CD4-positive, CD25-positive, alpha-beta regulatory T cell (primary cell): ENCODE data around the gene HACD2. TPM values are rescaled to one million over a fixed set of nuclear protein-coding genes. Genes with fewer than 3 reads are reported as not detected.
A peak's percentile ranks its signal among the peaks of the same experiment; 100 is the strongest.
"Not testable (repeated sequence)": the region's sequence is repeated elsewhere in the genome, so short reads cannot be mapped to it uniquely, and the experiment has no call there.

ENCODE experiments used
- ATAC-seq, 2 donors: fragments of 150-1000 bp; cut with Tn5 transposase; one replicate each; pipeline ENCODE4 v1.10.0; 2021; ENCODE audit warnings: low read depth in 2 of 2, moderate number of reproducible peaks in 2 of 2, moderate library complexity in 1 of 2
- DNase-seq, 3 donors: peaks; one replicate each; pipeline versions ENCODE4 v3.0.0 to v3.0.0-alpha.2; 2012 to 2022; ENCODE audit warnings: mixed read lengths in 1 of 3
- H3K27ac ChIP-seq: one replicate; pipeline ENCODE4 v1.7.0; 2013; ENCODE audit warnings: mild to moderate bottlenecking, low read length; ENCODE audit not compliant: insufficient read depth, poor library complexity, severe bottlenecking
- H3K27me3 ChIP-seq: one replicate; pipeline ENCODE4 v1.7.0; 2013; ENCODE audit warnings: low read length; ENCODE audit not compliant: control insufficient read depth, insufficient read depth
- H3K36me3 ChIP-seq: one replicate; pipeline ENCODE4 v1.7.0; 2013; ENCODE audit warnings: mild to moderate bottlenecking, low read length, moderate library complexity; ENCODE audit not compliant: control insufficient read depth, insufficient read depth
- H3K4me1 ChIP-seq: 2 replicates; pipeline ENCODE4 v1.7.0; 2013; ENCODE audit warnings: mild to moderate bottlenecking, low read length; ENCODE audit not compliant: insufficient read depth, control insufficient read depth, poor library complexity, severe bottlenecking
- H3K4me3 ChIP-seq: one replicate; pipeline ENCODE4 v1.7.0; 2013; ENCODE audit warnings: low read depth, mild to moderate bottlenecking, low read length, moderate library complexity
- H3K9me3 ChIP-seq, 2 experiments: 1 replicate in 1 of 2; 2 replicates in 1 of 2; pipeline ENCODE4 v1.7.0; 2013; ENCODE audit warnings: low read length in 2 of 2, mild to moderate bottlenecking in 1 of 2, moderate library complexity in 1 of 2; ENCODE audit not compliant: control insufficient read depth in 2 of 2
- H3K27ac Mint-ChIP-seq, 3 donors: one replicate each; pipeline ENCODE4 v1.8.0; 2020 to 2022; ENCODE audit warnings: mild to moderate bottlenecking in 3 of 3, mixed read lengths in 3 of 3, moderate library complexity in 2 of 3
- H3K27me3 Mint-ChIP-seq: one replicate; pipeline ENCODE4 v1.8.0; 2022; ENCODE audit warnings: mild to moderate bottlenecking, mixed read lengths
- H3K36me3 Mint-ChIP-seq: one replicate; pipeline ENCODE4 v1.8.0; 2020; ENCODE audit warnings: mixed read lengths
- H3K4me1 Mint-ChIP-seq, 4 donors: one replicate each; pipeline ENCODE4 v1.8.0; 2020 to 2022; ENCODE audit warnings: mixed read lengths in 4 of 4, mild to moderate bottlenecking in 1 of 4
- H3K4me3 Mint-ChIP-seq, 4 donors: one replicate each; pipeline ENCODE4 v1.8.0; 2020 to 2022; ENCODE audit warnings: mild to moderate bottlenecking in 4 of 4, mixed read lengths in 4 of 4, moderate library complexity in 3 of 4
- H3K9me3 Mint-ChIP-seq, 7 donors: one replicate each; pipeline ENCODE4 v1.8.0; 2020 to 2022; ENCODE audit warnings: mixed read lengths in 7 of 7, mild to moderate bottlenecking in 3 of 7, moderate library complexity in 2 of 7
- polyA plus RNA-seq, 4 donors: library from polyadenylated mRNA; unstranded; fragments of 300-500 nt; fragmentation: Illumina TruSeq; gene quantifications; one replicate each; pipeline ENCODE4 v1.2.3, GENCODE V29; 2021
- total RNA-seq: library from RNA; stranded (reverse); gene quantifications from one replicate; pipeline ENCODE4 v1.2.3, GENCODE V29; 2022

Gene HACD2
- total and polyA plus RNA-seq, 5 donors from 2014 or later: 19.8 to 28.7 (median 26.7) TPM

- H3K4me1 Mint-ChIP-seq: peaks cover 0 to 14% (median 5%) of the 10 kb centered on the region in 4 donors
- no peaks in the 10 kb centered on the region for H3K27me3 ChIP-seq
- peaks cover 0 to 2% (median 0%) of the 10 kb centered on the region in 7 donors for H3K9me3 Mint-ChIP-seq
- DNase-seq: no peak
- no peaks in the 10 kb centered on the region for H3K9me3 ChIP-seq
- H3K36me3 ChIP-seq: no peaks in the 10 kb centered on the region
- no peak overlapping the region for H3K27ac ChIP-seq
- no peak overlapping the region for H3K4me3 Mint-ChIP-seq
- H3K4me3 ChIP-seq: no peak overlapping the region
- H3K36me3 Mint-ChIP-seq: peaks cover 20% of the 10 kb centered on the region
- no peaks in the 10 kb centered on the region for H3K27me3 Mint-ChIP-seq
- no peaks in the 10 kb centered on the region for H3K4me1 ChIP-seq
- no peak for ATAC-seq
- no peak overlapping the region for H3K27ac Mint-ChIP-seq
These were observed 24.2 kb upstream of the HACD2 start for GRCh38 chr3:123609063-123609462.

GRCh38 chr3:123608263-123608937 is 23.5 kb upstream of the HACD2 start:
- no peak overlapping the region for H3K27ac ChIP-seq
- no peaks in the 10 kb centered on the region for H3K27me3 Mint-ChIP-seq
- no peaks in the 10 kb centered on the region for H3K36me3 ChIP-seq
- DNase-seq: no peak
- peaks cover 0 to 2% (median 0%) of the 10 kb centered on the region in 7 donors for H3K9me3 Mint-ChIP-seq
- no peaks in the 10 kb centered on the region for H3K4me1 ChIP-seq
- H3K9me3 ChIP-seq: no peaks in the 10 kb centered on the region
- H3K4me3 ChIP-seq: no peak overlapping the region
- H3K27ac Mint-ChIP-seq: no peak overlapping the region
- H3K4me1 Mint-ChIP-seq: peaks cover 0 to 14% (median 5%) of the 10 kb centered on the region in 4 donors
- H3K4me3 Mint-ChIP-seq: no peak overlapping the region
- H3K27me3 ChIP-seq: no peaks in the 10 kb centered on the region
- peaks cover 15% of the 10 kb centered on the region for H3K36me3 Mint-ChIP-seq
- ATAC-seq: no peak

GRCh38 chr3:123606527-123606926 is 21.7 kb upstream of the HACD2 start:
- peaks cover 0 to 14% (median 5%) of the 10 kb centered on the region in 4 donors for H3K4me1 Mint-ChIP-seq
- H3K9me3 Mint-ChIP-seq: peaks cover 0 to 2% (median 0%) of the 10 kb centered on the region in 7 donors
- Histone ChIP-seq H3K27ac (no peak overlapping the region), H3K4me3 (no peak overlapping the region), H3K4me1 (no peaks in the 10 kb centered on the region), H3K27me3 (no peaks in the 10 kb centered on the region), H3K36me3 (no peaks in the 10 kb centered on the region), H3K9me3 (no peaks in the 10 kb centered on the region)
- H3K27me3 Mint-ChIP-seq: no peaks in the 10 kb centered on the region
- ATAC-seq (no peak), DNase-seq (no peak)
- H3K36me3 Mint-ChIP-seq: peaks cover 7% of the 10 kb centered on the region
- H3K4me3 Mint-ChIP-seq: no peak overlapping the region
- peak overlapping the region in 1 of 3 donors; percentile 3 for H3K27ac Mint-ChIP-seq

GRCh38 chr3:123605789-123606234 is 21.0 kb upstream of the HACD2 start:
- H3K27me3 ChIP-seq: no peaks in the 10 kb centered on the region
- no peak overlapping the region for H3K27ac Mint-ChIP-seq
- H3K36me3 Mint-ChIP-seq: peaks cover 4% of the 10 kb centered on the region
- peaks cover 0 to 2% (median 0%) of the 10 kb centered on the region in 7 donors for H3K9me3 Mint-ChIP-seq
- H3K4me3 Mint-ChIP-seq: no peak overlapping the region
- DNase-seq (no peak), ATAC-seq (no peak)
- peaks cover 0 to 10% (median 4%) of the 10 kb centered on the region in 4 donors for H3K4me1 Mint-ChIP-seq
- no peaks in the 10 kb centered on the region for H3K36me3 ChIP-seq
- no peak overlapping the region for H3K27ac ChIP-seq
- no peaks in the 10 kb centered on the region for H3K4me1 ChIP-seq
- no peaks in the 10 kb centered on the region for H3K9me3 ChIP-seq
- no peaks in the 10 kb centered on the region for H3K27me3 Mint-ChIP-seq
- H3K4me3 ChIP-seq: no peak overlapping the region

GRCh38 chr3:123603153-123603552 is 18.3 kb upstream of the HACD2 start:
- not testable (repeated sequence) for H3K4me1 Mint-ChIP-seq, ATAC-seq, H3K27ac Mint-ChIP-seq

GRCh38 chr3:123602325-123602724 is 17.5 kb upstream of the HACD2 start:
- no peak for ATAC-seq

More at GRCh38 chr3:123603153-123603552, 18.3 kb upstream of the HACD2 start:
- not testable (repeated sequence) for H3K4me3 Mint-ChIP-seq, H3K27ac ChIP-seq, H3K9me3 ChIP-seq, H3K9me3 Mint-ChIP-seq, H3K36me3 ChIP-seq, H3K4me3 ChIP-seq, H3K27me3 Mint-ChIP-seq, H3K27me3 ChIP-seq, DNase-seq, H3K4me1 ChIP-seq, H3K36me3 Mint-ChIP-seq

GRCh38 chr3:123600863-123601262 is 16.0 kb upstream of the HACD2 start:
- peak overlapping the region in 2 of 3 donors; percentile 12 to 55 for H3K27ac Mint-ChIP-seq
- not testable (repeated sequence) for H3K36me3 ChIP-seq, H3K9me3 Mint-ChIP-seq, H3K27me3 ChIP-seq, H3K4me3 ChIP-seq, H3K4me1 Mint-ChIP-seq, H3K27ac ChIP-seq, ATAC-seq, DNase-seq, H3K9me3 ChIP-seq, H3K36me3 Mint-ChIP-seq, H3K4me3 Mint-ChIP-seq, H3K27me3 Mint-ChIP-seq, H3K4me1 ChIP-seq

More at GRCh38 chr3:123602325-123602724, 17.5 kb upstream of the HACD2 start:
- Histone ChIP-seq H3K27me3 (no peaks in the 10 kb centered on the region), H3K36me3 (no peaks in the 10 kb centered on the region), H3K9me3 (no peaks in the 10 kb centered on the region), H3K4me1 (no peaks in the 10 kb centered on the region), H3K27ac (no peak overlapping the region), H3K4me3 (no peak overlapping the region)
- DNase-seq: no peak
- H3K4me1 Mint-ChIP-seq: peaks cover 0 to 10% (median 1%) of the 10 kb centered on the region in 4 donors
- H3K27me3 Mint-ChIP-seq: no peaks in the 10 kb centered on the region
- no peak overlapping the region for H3K27ac Mint-ChIP-seq
- H3K36me3 Mint-ChIP-seq: peaks cover 9% of the 10 kb centered on the region
- no peak overlapping the region for H3K4me3 Mint-ChIP-seq
- peaks cover 0 to 2% (median 0%) of the 10 kb centered on the region in 7 donors for H3K9me3 Mint-ChIP-seq

- DNase-seq (no peak), ATAC-seq (no peak)
- Histone ChIP-seq H3K27ac (no peak overlapping the region), H3K36me3 (no peaks in the 10 kb centered on the region), H3K4me1 (no peaks in the 10 kb centered on the region), H3K9me3 (no peaks in the 10 kb centered on the region), H3K27me3 (no peaks in the 10 kb centered on the region), H3K4me3 (no peak overlapping the region)
- no peaks in the 10 kb centered on the region for H3K27me3 Mint-ChIP-seq
- peaks cover 0 to 4% (median under 1%) of the 10 kb centered on the region in 7 donors for H3K9me3 Mint-ChIP-seq
- H3K36me3 Mint-ChIP-seq: peaks cover 14% of the 10 kb centered on the region
- peaks cover 0 to 5% (median 0%) of the 10 kb centered on the region in 4 donors for H3K4me1 Mint-ChIP-seq
- H3K27ac Mint-ChIP-seq: no peak overlapping the region
- no peak overlapping the region for H3K4me3 Mint-ChIP-seq
These were observed 12.7 kb upstream of the HACD2 start for GRCh38 chr3:123597561-123597960.
